H9 (cell line): ENCODE results near the gene SOBP. TPM values are rescaled to one million over a fixed set of nuclear protein-coding genes. Genes with fewer than 3 reads are reported as not detected.

Source experiments
- DNase-seq: peaks from one replicate; pipeline ENCODE4 v3.0.0-alpha.2; 2017
- H2AFZ ChIP-seq: one replicate; pipeline ENCODE4 v1.6.1; 2013; ENCODE audit warnings: mild to moderate bottlenecking, low read length, control low read depth, moderate library complexity
- H2AK5ac ChIP-seq: 2 replicates; pipeline ENCODE4 v1.6.1; 2013; ENCODE audit warnings: low read length, control low read depth, mixed read lengths; ENCODE audit not compliant: insufficient read length
- H2BK120ac ChIP-seq: one replicate; pipeline ENCODE4 v1.6.1; 2013; ENCODE audit warnings: low read depth, mild to moderate bottlenecking, low read length, control low read depth, inconsistent platforms; ENCODE audit not compliant: poor library complexity, severe bottlenecking
- H2BK12ac ChIP-seq: 2 replicates; pipeline ENCODE4 v1.6.1; 2013; ENCODE audit warnings: low read length, control low read depth, mixed read lengths, low read depth; ENCODE audit not compliant: insufficient read length
- H2BK15ac ChIP-seq: 2 replicates; pipeline ENCODE4 v1.6.1; 2013; ENCODE audit warnings: low read depth, low read length, control low read depth
- H2BK20ac ChIP-seq: one replicate; pipeline ENCODE4 v1.6.1; 2013; ENCODE audit warnings: low read depth, mild to moderate bottlenecking, low read length, control low read depth, inconsistent platforms; ENCODE audit not compliant: poor library complexity, severe bottlenecking
- H2BK5ac ChIP-seq: 2 replicates; pipeline ENCODE4 v1.6.1; 2013; ENCODE audit warnings: low read length, control low read depth, mixed read lengths; ENCODE audit not compliant: insufficient read length
- H3K14ac ChIP-seq: 2 replicates; pipeline ENCODE4 v1.6.1; 2013; ENCODE audit warnings: low read length, control low read depth; ENCODE audit not compliant: insufficient read depth
- H3K18ac ChIP-seq: 2 replicates; pipeline ENCODE4 v1.6.1; 2013; ENCODE audit warnings: low read depth, mild to moderate bottlenecking, mixed read lengths, low read length, control low read depth; ENCODE audit not compliant: insufficient read length
- H3K23ac ChIP-seq: 2 replicates; pipeline ENCODE4 v1.6.1; 2013; ENCODE audit warnings: low read length, control low read depth, mixed read lengths, low read depth; ENCODE audit not compliant: insufficient read length
- H3K23me2 ChIP-seq: 2 replicates; pipeline ENCODE4 v1.6.1; 2013; ENCODE audit warnings: low read depth, mild to moderate bottlenecking, mixed read lengths, low read length, control low read depth; ENCODE audit not compliant: insufficient read length, poor library complexity, severe bottlenecking
- H3K27ac ChIP-seq: 2 replicates; pipeline ENCODE4 v1.5.1; 2013; ENCODE audit warnings: low read length, control low read depth, mixed read lengths, low read depth; ENCODE audit not compliant: insufficient read length
- H3K27me3 ChIP-seq: 2 replicates; pipeline ENCODE4 v1.6.1; 2013; ENCODE audit warnings: low read length, control low read depth, inconsistent platforms; ENCODE audit not compliant: insufficient read depth
- H3K4ac ChIP-seq: 2 replicates; pipeline ENCODE4 v1.6.1; 2013; ENCODE audit warnings: low read depth, mild to moderate bottlenecking, control low read depth, inconsistent platforms, low read length, moderate library complexity
- H3K4me1 ChIP-seq: 2 replicates; pipeline ENCODE4 v1.6.1; 2013; ENCODE audit warnings: low read length, control low read depth, inconsistent platforms; ENCODE audit not compliant: insufficient read depth
- H3K4me2 ChIP-seq: 2 replicates; pipeline ENCODE4 v1.6.1; 2013; ENCODE audit warnings: low read length, control low read depth, mixed read lengths; ENCODE audit not compliant: insufficient read length, insufficient read depth
- H3K56ac ChIP-seq: 2 replicates; pipeline ENCODE4 v1.6.1; 2013; ENCODE audit warnings: low read depth, mild to moderate bottlenecking, mixed read lengths, low read length, control low read depth; ENCODE audit not compliant: insufficient read length
- H3K79me1 ChIP-seq: 2 replicates; pipeline ENCODE4 v1.6.1; 2013; ENCODE audit warnings: low read depth, mild to moderate bottlenecking, moderate library complexity, low read length, control low read depth, inconsistent platforms; ENCODE audit not compliant: insufficient read depth, poor library complexity, severe bottlenecking
- H3K79me2 ChIP-seq: 2 replicates; pipeline ENCODE4 v1.6.1; 2013; ENCODE audit warnings: low read length, control low read depth, inconsistent platforms; ENCODE audit not compliant: insufficient read depth
- H3K9ac ChIP-seq: 2 replicates; pipeline ENCODE4 v1.6.1; 2013; ENCODE audit warnings: low read length, control low read depth, mixed read lengths; ENCODE audit not compliant: insufficient read length; ENCODE audit errors: extremely low read depth
- H3K9me3 ChIP-seq: one replicate; pipeline ENCODE4 v1.6.1; 2013; ENCODE audit warnings: low read depth, low read length, inconsistent platforms; ENCODE audit not compliant: control insufficient read depth
- H3T11ph ChIP-seq: one replicate; pipeline ENCODE4 v1.6.1; 2013; ENCODE audit warnings: mild to moderate bottlenecking, low read length, control low read depth, inconsistent platforms
- H4K20me1 ChIP-seq: one replicate; pipeline ENCODE4 v1.6.1; 2013; ENCODE audit not compliant: control insufficient read depth, insufficient read length, insufficient read depth
- H4K5ac ChIP-seq: 2 replicates; pipeline ENCODE4 v1.6.1; 2013; ENCODE audit warnings: low read depth, mild to moderate bottlenecking, mixed read lengths, low read length, control low read depth; ENCODE audit not compliant: insufficient read length
- H4K8ac ChIP-seq: replicated peaks from 2 replicates; pipeline ENCODE4 v1.6.1; 2013; ENCODE audit warnings: low read length, control low read depth, mixed read lengths, low read depth; ENCODE audit not compliant: insufficient read length
- H4K91ac ChIP-seq: 2 replicates; pipeline ENCODE4 v1.6.1; 2013; ENCODE audit warnings: low read depth, mild to moderate bottlenecking, moderate library complexity, mixed read lengths, low read length, control low read depth; ENCODE audit not compliant: insufficient read length
- H3K27ac Mint-ChIP-seq, 3 experiments: 2 replicates in 2 of 3; 3 replicates in 1 of 3; pipeline ENCODE4 v1.8.0; 2020 to 2021; ENCODE audit warnings: mixed read lengths in 3 of 3, mild to moderate bottlenecking in 1 of 3, moderate library complexity in 1 of 3
- H3K27me3 Mint-ChIP-seq: 2 replicates; pipeline ENCODE4 v1.8.0; 2021; ENCODE audit warnings: low read depth, mild to moderate bottlenecking, moderate library complexity, mixed read lengths
- H3K36me3 Mint-ChIP-seq, 3 experiments: 2 replicates in 2 of 3; 3 replicates in 1 of 3; pipeline ENCODE4 v1.8.0; 2020 to 2021; ENCODE audit warnings: low read depth in 3 of 3, mixed read lengths in 3 of 3; ENCODE audit not compliant: insufficient read depth in 1 of 3
- H3K4me1 Mint-ChIP-seq, 2 experiments: 2 replicates each; pipeline ENCODE4 v1.8.0; 2020; ENCODE audit warnings: mixed read lengths in 2 of 2
- H3K4me3 Mint-ChIP-seq, 2 experiments: 2 replicates in 1 of 2; 3 replicates in 1 of 2; pipeline ENCODE4 v1.8.0; 2020 to 2021; ENCODE audit warnings: mild to moderate bottlenecking in 2 of 2, mixed read lengths in 2 of 2, moderate library complexity in 1 of 2
- H3K9me3 Mint-ChIP-seq, 2 experiments: 2 replicates in 1 of 2; 3 replicates in 1 of 2; pipeline ENCODE4 v1.8.0; 2020; ENCODE audit warnings: mild to moderate bottlenecking in 2 of 2, mixed read lengths in 2 of 2, moderate library complexity in 1 of 2
- WGBS: extraction: QIAGEN DNeasy Blood & Tissue Kit; methylation state at CpG from one replicate; pipeline ENCODE4 v1.1.7; 2013; ENCODE audit warnings: missing lambda C conversion rate, low lambda C conversion rate, mixed read lengths; ENCODE audit not compliant: insufficient read length; ENCODE audit errors: extremely low coverage; 5-methylcytosine and 5-hydroxymethylcytosine counted together
- total RNA-seq: library from RNA; stranded (reverse); gene quantifications from 2 replicates; pipeline ENCODE4 v1.2.1, GENCODE V29; 2021
- TF ChIP-seq, protein P1 (sequence below): fragments of 200-600 bp; sonication (generic); conservative IDR thresholded peaks from 3 replicates; pipeline ENCODE4 v1.8.0; 2021; ENCODE audit warnings: antibody characterized with exemption, mild to moderate bottlenecking

The SOBP gene
- total RNA-seq, 1 experiment from 2014 or later = 4.3 TPM

DNA sequence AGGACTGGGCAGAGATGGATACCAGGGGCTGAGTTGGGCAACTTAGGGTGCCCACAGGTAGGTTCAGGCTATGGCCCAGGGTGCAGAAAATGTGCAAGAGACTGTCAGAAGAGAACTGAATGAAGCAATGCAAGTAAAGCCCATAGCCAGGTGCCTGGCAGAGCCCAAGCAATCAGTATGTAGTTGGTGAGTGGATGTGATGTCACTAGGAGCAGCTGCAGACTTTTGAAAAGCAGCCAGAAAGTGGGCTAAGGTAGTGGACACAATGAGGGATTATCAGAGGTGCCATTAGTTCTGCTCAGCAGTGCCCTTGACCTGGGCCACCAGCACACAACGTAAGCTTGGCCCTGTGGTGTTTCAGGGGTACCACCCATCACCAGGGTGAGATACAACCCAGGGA lies 135.3 kb downstream of the SOBP start:
- Histone ChIP-seq H4K5ac (no peak overlapping the region), H3K23ac (no peak overlapping the region), H4K91ac (no peak overlapping the region), H3K14ac (no peak overlapping the region), H3K56ac (no peak overlapping the region), H3K23me2 (no peaks in the 10 kb centered on the region), H3K79me2 (no peaks in the 10 kb centered on the region), H4K8ac (no peak overlapping the region), H3K4ac (no peak overlapping the region), H3K27me3 (no peaks in the 10 kb centered on the region), H3T11ph (no peak overlapping the region), H3K9ac (no peak overlapping the region), H3K27ac (no peak overlapping the region), H2BK120ac (no peak overlapping the region), H3K9me3 (no peaks in the 10 kb centered on the region), H2AFZ (no peak overlapping the region), H2BK15ac (no peak overlapping the region), H3K4me2 (no peak overlapping the region), H4K20me1 (no peaks in the 10 kb centered on the region), H2BK20ac (no peak overlapping the region), H3K18ac (no peak overlapping the region), H2AK5ac (no peak overlapping the region), H2BK5ac (no peak overlapping the region), H3K79me1 (no peaks in the 10 kb centered on the region), H3K4me1 (peaks cover 24% of the 10 kb centered on the region), H2BK12ac (no peak overlapping the region)
- Mint-ChIP-seq H3K27ac (no peak overlapping the region), H3K4me3 (no peak overlapping the region), H3K4me1 (peaks cover 65 to 69% of the 10 kb centered on the region in 2 experiments), H3K27me3 (no peaks in the 10 kb centered on the region), H3K36me3 (no peaks in the 10 kb centered on the region), H3K9me3 (no peaks in the 10 kb centered on the region)
- TF ChIP-seq, protein P1, sequence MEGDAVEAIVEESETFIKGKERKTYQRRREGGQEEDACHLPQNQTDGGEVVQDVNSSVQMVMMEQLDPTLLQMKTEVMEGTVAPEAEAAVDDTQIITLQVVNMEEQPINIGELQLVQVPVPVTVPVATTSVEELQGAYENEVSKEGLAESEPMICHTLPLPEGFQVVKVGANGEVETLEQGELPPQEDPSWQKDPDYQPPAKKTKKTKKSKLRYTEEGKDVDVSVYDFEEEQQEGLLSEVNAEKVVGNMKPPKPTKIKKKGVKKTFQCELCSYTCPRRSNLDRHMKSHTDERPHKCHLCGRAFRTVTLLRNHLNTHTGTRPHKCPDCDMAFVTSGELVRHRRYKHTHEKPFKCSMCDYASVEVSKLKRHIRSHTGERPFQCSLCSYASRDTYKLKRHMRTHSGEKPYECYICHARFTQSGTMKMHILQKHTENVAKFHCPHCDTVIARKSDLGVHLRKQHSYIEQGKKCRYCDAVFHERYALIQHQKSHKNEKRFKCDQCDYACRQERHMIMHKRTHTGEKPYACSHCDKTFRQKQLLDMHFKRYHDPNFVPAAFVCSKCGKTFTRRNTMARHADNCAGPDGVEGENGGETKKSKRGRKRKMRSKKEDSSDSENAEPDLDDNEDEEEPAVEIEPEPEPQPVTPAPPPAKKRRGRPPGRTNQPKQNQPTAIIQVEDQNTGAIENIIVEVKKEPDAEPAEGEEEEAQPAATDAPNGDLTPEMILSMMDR = no peak
- no CpG with 5 or more reads among the region's 1 CpG for WGBS
- DNase-seq = no peak
